ENCODE data around the gene RADIL. TPM values are rescaled to one million over a fixed set of nuclear protein-coding genes. Genes with fewer than 3 reads are reported as not detected.

Gene RADIL
- total and polyA plus RNA-seq, 2 donors (not counting 1 experiment from before 2014, with no cell fraction given), result not detected

GRCh38 chr7:4929005-4929404 is 45.5 kb upstream of the RADIL start:
- Histone ChIP-seq H3K27me3 (replicated peaks in 1 of 4; ENCODE audit: control extremely low read depth in 1 of 4, control insufficient read depth in 3 of 4, insufficient read depth in 4 of 4, low read length in 3 of 4) (no peaks in the 10 kb centered on the region), H3K9ac (ENCODE audit: low read length) (no peak overlapping the region), H4K20me1 (ENCODE audit: control insufficient read depth, insufficient read depth, low read length, poor library complexity, severe bottlenecking) (no peaks in the 10 kb centered on the region), H3K27ac (ENCODE audit: low read length in 2 of 2) (no peak overlapping the region), H3K9me3 (ENCODE audit: control extremely low read depth in 1 of 3, control insufficient read depth in 2 of 3, insufficient read depth in 1 of 3, low read length in 2 of 3) (peaks cover 0 to 4% (median 0%) of the 10 kb centered on the region in 3 donors), H3K4me2 (replicated peaks; ENCODE audit: low read depth, low read length, poor library complexity, severe bottlenecking) (no peak overlapping the region), H3K36me3 (replicated peaks in 1 of 2; ENCODE audit: control extremely low read depth in 1 of 2, control insufficient read depth in 1 of 2, extremely low read depth in 1 of 2, insufficient read depth in 2 of 2, low read length in 1 of 2) (no peaks in the 10 kb centered on the region), H3K79me2 (ENCODE audit: control insufficient read depth, insufficient read depth, low read length) (no peaks in the 10 kb centered on the region), H3K4me1 (ENCODE audit: control insufficient read depth in 2 of 2, insufficient read depth in 2 of 2, low read length in 2 of 2) (no peaks in the 10 kb centered on the region), H2AFZ (ENCODE audit: insufficient read depth, low read depth, low read length, poor library complexity, severe bottlenecking) (no peak overlapping the region), H3K4me3 (ENCODE audit: control extremely low read depth in 1 of 5, extremely low read depth in 1 of 5, insufficient read depth in 1 of 5, low read depth in 2 of 5, low read length in 4 of 5) (no peak overlapping the region)
- no peaks in the 10 kb centered on the region for H3K4me1 Mint-ChIP-seq
- no peak for ATAC-seq (ENCODE audit: low read depth)
- H3K27me3 Mint-ChIP-seq, result peaks cover 9% of the 10 kb centered on the region
- TF ChIP-seq CTCF (IDR thresholded peaks at IDR 0.05) (no peak), EZH2 (IDR thresholded peaks at IDR 0.05; ENCODE audit: borderline replicate concordance, insufficient read depth, low read depth, low read length, poor library complexity, severe bottlenecking) (no peak)
- H3K27ac Mint-ChIP-seq, result no peak overlapping the region
- whole genome bisulfite sequencing (ENCODE audit: insufficient coverage), result 89% methylated on average over 8 of the region's 8 CpGs
- no peak for DNase-seq
- H3K4me3 Mint-ChIP-seq, result no peak overlapping the region
- POLR2A ChIA-PET, result no interaction called here
- CTCF ChIA-PET, result no interaction called here
- intact Hi-C loops (cut with micrococcal nuclease), result no loop called here
- no peaks in the 10 kb centered on the region for H3K9me3 Mint-ChIP-seq (ENCODE audit: insufficient read depth)

GRCh38 chr7:4928445-4928844 is 44.9 kb upstream of the RADIL start:
- Histone ChIP-seq H2AFZ (ENCODE audit: insufficient read depth, low read depth, low read length, poor library complexity, severe bottlenecking) (no peak overlapping the region), H3K9me3 (ENCODE audit: control extremely low read depth in 1 of 3, control insufficient read depth in 2 of 3, insufficient read depth in 1 of 3, low read length in 2 of 3) (peaks cover 0 to 4% (median 0%) of the 10 kb centered on the region in 3 donors), H3K4me1 (ENCODE audit: control insufficient read depth in 2 of 2, insufficient read depth in 2 of 2, low read length in 2 of 2) (no peaks in the 10 kb centered on the region), H3K4me3 (ENCODE audit: control extremely low read depth in 1 of 5, extremely low read depth in 1 of 5, insufficient read depth in 1 of 5, low read depth in 2 of 5, low read length in 4 of 5) (no peak overlapping the region), H3K9ac (ENCODE audit: low read length) (no peak overlapping the region), H3K36me3 (replicated peaks in 1 of 2; ENCODE audit: control extremely low read depth in 1 of 2, control insufficient read depth in 1 of 2, extremely low read depth in 1 of 2, insufficient read depth in 2 of 2, low read length in 1 of 2) (no peaks in the 10 kb centered on the region), H4K20me1 (ENCODE audit: control insufficient read depth, insufficient read depth, low read length, poor library complexity, severe bottlenecking) (no peaks in the 10 kb centered on the region), H3K4me2 (replicated peaks; ENCODE audit: low read depth, low read length, poor library complexity, severe bottlenecking) (no peak overlapping the region), H3K27ac (ENCODE audit: low read length in 2 of 2) (no peak overlapping the region), H3K27me3 (replicated peaks in 1 of 4; ENCODE audit: control extremely low read depth in 1 of 4, control insufficient read depth in 3 of 4, insufficient read depth in 4 of 4, low read length in 3 of 4) (peaks cover 0 to 2% (median 0%) of the 10 kb centered on the region in 4 experiments), H3K79me2 (ENCODE audit: control insufficient read depth, insufficient read depth, low read length) (no peaks in the 10 kb centered on the region)
- peaks cover 9% of the 10 kb centered on the region for H3K27me3 Mint-ChIP-seq
- 100% methylated on average over 1 of the region's 2 CpGs for WGBS (ENCODE audit: insufficient coverage)
- no peak overlapping the region for H3K4me3 Mint-ChIP-seq
- no peak overlapping the region for H3K27ac Mint-ChIP-seq
- DNase-seq (no peak), ATAC-seq (ENCODE audit: low read depth) (no peak)
- ChIA-PET CTCF (no interaction called here), POLR2A (no interaction called here)
- intact Hi-C loops (cut with micrococcal nuclease), result no loop called here
- H3K4me1 Mint-ChIP-seq, result no peaks in the 10 kb centered on the region
- TF ChIP-seq CTCF (IDR thresholded peaks at IDR 0.05), result no peak
- no peak for TF ChIP-seq EZH2 (IDR thresholded peaks at IDR 0.05; ENCODE audit: borderline replicate concordance, insufficient read depth, low read depth, low read length, poor library complexity, severe bottlenecking)
- H3K9me3 Mint-ChIP-seq (ENCODE audit: insufficient read depth), result no peaks in the 10 kb centered on the region
